Stimulated activated naive CD4-positive, alpha-beta T cell (primary cell): ENCODE data around the gene GCSAM.

ENCODE experiments used
- DNase-seq, 6 experiments: peaks; one replicate each; lab custom pipeline; 2025; lab: John Stamatoyannopoulos, UW

The GCSAM gene

GRCh38 chr3:112129925-112130637, 3.0 kb downstream of the GCSAM start:
- DNase-seq, result no peak

GRCh38 chr3:112128843-112129727, 4.0 kb downstream of the GCSAM start:
- DNase-seq, result peak; percentile 18 to 86 (median 67)

- peak in 3 of 6 experiments; percentile 9 to 43 (median 36) for DNase-seq
These were observed 5.2 kb downstream of the GCSAM start for GRCh38 chr3:112127522-112128494.

- no peak for DNase-seq
These were observed 6.5 kb downstream of the GCSAM start for GRCh38 chr3:112126511-112126911.

GRCh38 chr3:112124907-112125607, 8.0 kb downstream of the GCSAM start:
- DNase-seq, result no peak

- DNase-seq, result no peak
These were observed 9.5 kb downstream of the GCSAM start for GRCh38 chr3:112123548-112123947.

GRCh38 chr3:112122870-112123269, 10.2 kb downstream of the GCSAM start:
- no peak for DNase-seq

- no peak for DNase-seq
These were observed 11.2 kb downstream of the GCSAM start for GRCh38 chr3:112121577-112122547.

- DNase-seq, result peak in 3 of 6 experiments; percentile 24 to 39 (median 35)
These were observed 12.8 kb downstream of the GCSAM start for GRCh38 chr3:112119962-112120836.

GRCh38 chr3:112117841-112118571, 15.0 kb downstream of the GCSAM start:
- DNase-seq, result no peak

- no peak for DNase-seq
These were observed 15.6 kb downstream of the GCSAM start for GRCh38 chr3:112117415-112117814.

- DNase-seq, result no peak
These were observed 16.3 kb downstream of the GCSAM start for GRCh38 chr3:112116748-112117186.

GRCh38 chr3:112115806-112116383, 17.2 kb downstream of the GCSAM start:
- no peak for DNase-seq

- DNase-seq, result no peak
These were observed 17.8 kb downstream of the GCSAM start for GRCh38 chr3:112115161-112115739.

- DNase-seq, result no peak
These were observed 18.4 kb downstream of the GCSAM start for GRCh38 chr3:112114576-112115160.

GRCh38 chr3:112111785-112112402, 21.2 kb downstream of the GCSAM start:
- peak in 5 of 6 experiments; percentile 42 to 77 (median 45) for DNase-seq

- no peak for DNase-seq
These were observed 23.7 kb downstream of the GCSAM start for GRCh38 chr3:112109322-112109721.
